Trophoblast cell (in vitro differentiated cells and primary cell): Measurements from ENCODE around the gene CHD6.

Source experiments
- DNase-seq, 2 donors: peaks; one replicate each; pipeline ENCODE4 v3.0.0-alpha.2; 2016
- H2AFZ ChIP-seq: 2 replicates; pipeline ENCODE4 v1.6.1; 2013; ENCODE audit warnings: low read length, moderate library complexity, mild to moderate bottlenecking; ENCODE audit not compliant: insufficient read depth, poor library complexity
- H2AK5ac ChIP-seq: 2 replicates; pipeline ENCODE4 v1.6.1; 2013; ENCODE audit warnings: mild to moderate bottlenecking, low read length
- H2BK120ac ChIP-seq: 2 replicates; pipeline ENCODE4 v1.6.1; 2013; ENCODE audit warnings: low read length, mild to moderate bottlenecking, moderate library complexity; ENCODE audit not compliant: insufficient read depth, poor library complexity
- H2BK12ac ChIP-seq: 2 replicates; pipeline ENCODE4 v1.6.1; 2013; ENCODE audit warnings: mild to moderate bottlenecking, low read length, moderate library complexity
- H2BK5ac ChIP-seq: 2 replicates; pipeline ENCODE4 v1.6.1; 2013; ENCODE audit warnings: low read length, low read depth, moderate library complexity, mild to moderate bottlenecking; ENCODE audit not compliant: poor library complexity
- H3K14ac ChIP-seq: 2 replicates; pipeline ENCODE4 v1.6.1; 2013; ENCODE audit warnings: mild to moderate bottlenecking, low read length
- H3K18ac ChIP-seq: 2 replicates; pipeline ENCODE4 v1.6.1; 2013; ENCODE audit warnings: mild to moderate bottlenecking, low read length
- H3K23ac ChIP-seq: 2 replicates; pipeline ENCODE4 v1.6.1; 2013; ENCODE audit warnings: low read length
- H3K27ac ChIP-seq: 2 replicates; pipeline ENCODE4 v1.5.1; 2013; ENCODE audit warnings: low read depth, mild to moderate bottlenecking, inconsistent platforms, low read length, moderate library complexity
- H3K27me3 ChIP-seq: 2 replicates; pipeline ENCODE4 v1.6.1; 2013; ENCODE audit warnings: inconsistent platforms, mild to moderate bottlenecking, low read length, moderate library complexity; ENCODE audit not compliant: insufficient read depth
- H3K36me3 ChIP-seq, 2 experiments: 1 replicate in 1 of 2; 2 replicates in 1 of 2; pipeline ENCODE4 v1.6.1; 2013; ENCODE audit warnings: low read length in 2 of 2, mild to moderate bottlenecking in 2 of 2, moderate library complexity in 1 of 2; ENCODE audit not compliant: insufficient read depth in 2 of 2, control insufficient read depth in 1 of 2
- H3K4ac ChIP-seq: 2 replicates; pipeline ENCODE4 v1.6.1; 2013; ENCODE audit warnings: low read depth, mild to moderate bottlenecking, low read length, moderate library complexity
- H3K4me1 ChIP-seq, 2 experiments: 1 replicate in 1 of 2; 2 replicates in 1 of 2; pipeline ENCODE4 v1.6.1; 2013; ENCODE audit warnings: low read length in 2 of 2, mild to moderate bottlenecking in 2 of 2, moderate library complexity in 1 of 2; ENCODE audit not compliant: insufficient read depth in 2 of 2, control insufficient read depth in 1 of 2
- H3K4me2 ChIP-seq: 2 replicates; pipeline ENCODE4 v1.6.1; 2013; ENCODE audit warnings: inconsistent platforms, mild to moderate bottlenecking, low read length, moderate library complexity
- H3K4me3 ChIP-seq: 2 replicates; pipeline ENCODE4 v1.5.1; 2013; ENCODE audit warnings: mild to moderate bottlenecking, low read depth, low read length, inconsistent platforms
- H3K79me1 ChIP-seq: one replicate; pipeline ENCODE4 v1.6.1; 2013; ENCODE audit warnings: low read length
- H3K79me2 ChIP-seq: 2 replicates; pipeline ENCODE4 v1.6.1; 2013; ENCODE audit warnings: low read length, mild to moderate bottlenecking; ENCODE audit not compliant: control insufficient read depth, insufficient read depth, poor library complexity
- H3K9ac ChIP-seq: 2 replicates; pipeline ENCODE4 v1.6.1; 2013; ENCODE audit warnings: mild to moderate bottlenecking, low read length
- H3K9me3 ChIP-seq: 2 replicates; pipeline ENCODE4 v1.6.1; 2013; ENCODE audit warnings: low read depth, mild to moderate bottlenecking, control low read depth, inconsistent platforms, low read length; ENCODE audit not compliant: insufficient read depth
- H4K12ac ChIP-seq: 2 replicates; pipeline ENCODE4 v1.6.1; 2013; ENCODE audit warnings: low read depth, mild to moderate bottlenecking, low read length, moderate library complexity
- H4K8ac ChIP-seq: 2 replicates; pipeline ENCODE4 v1.6.1; 2013; ENCODE audit warnings: low read depth, mild to moderate bottlenecking, low read length, moderate library complexity
- H4K91ac ChIP-seq: one replicate; pipeline ENCODE4 v1.6.1; 2013; ENCODE audit warnings: low read depth, mild to moderate bottlenecking, low read length, moderate library complexity
- WGBS: extraction: QIAGEN DNeasy Blood & Tissue Kit; methylation state at CpG from one replicate; pipeline ENCODE4 v1.1.7; 2013; ENCODE audit warnings: missing lambda C conversion rate; ENCODE audit not compliant: insufficient read length, insufficient coverage; ENCODE audit errors: extremely low coverage; 5-methylcytosine and 5-hydroxymethylcytosine counted together

CHD6 gene

GRCh38 chr20:41615110-41615509, 3.1 kb downstream of the CHD6 start:
- no peak overlapping the region for H3K23ac ChIP-seq
- H2BK120ac ChIP-seq: no peak overlapping the region
- peak in 1 of 2 donors; percentile 28 for DNase-seq
- H3K14ac ChIP-seq: no peak overlapping the region
- H4K91ac ChIP-seq: no peak overlapping the region
- H3K36me3 ChIP-seq: no peaks in the 10 kb centered on the region
- H3K9ac ChIP-seq: no peak overlapping the region
- H3K9me3 ChIP-seq: no peaks in the 10 kb centered on the region
- no peak overlapping the region for H3K4me3 ChIP-seq
- no peak overlapping the region for H2AFZ ChIP-seq
- H2BK12ac ChIP-seq: no peak overlapping the region
- H3K27me3 ChIP-seq: no peaks in the 10 kb centered on the region
- H2AK5ac ChIP-seq: no peak overlapping the region
- peaks cover 0 to 6% of the 10 kb centered on the region in 2 experiments for H3K4me1 ChIP-seq
- H3K4ac ChIP-seq: no peak overlapping the region
- no peak overlapping the region for H4K8ac ChIP-seq
- H3K79me2 ChIP-seq: peaks cover 9% of the 10 kb centered on the region
- H3K4me2 ChIP-seq: no peak overlapping the region
- no CpG with 5 or more reads among the region's 1 CpG for WGBS
- H3K18ac ChIP-seq: no peak overlapping the region
- H4K12ac ChIP-seq: no peak overlapping the region
- no peak overlapping the region for H3K27ac ChIP-seq
- peaks cover 5% of the 10 kb centered on the region for H3K79me1 ChIP-seq
- no peak overlapping the region for H2BK5ac ChIP-seq

DNA sequence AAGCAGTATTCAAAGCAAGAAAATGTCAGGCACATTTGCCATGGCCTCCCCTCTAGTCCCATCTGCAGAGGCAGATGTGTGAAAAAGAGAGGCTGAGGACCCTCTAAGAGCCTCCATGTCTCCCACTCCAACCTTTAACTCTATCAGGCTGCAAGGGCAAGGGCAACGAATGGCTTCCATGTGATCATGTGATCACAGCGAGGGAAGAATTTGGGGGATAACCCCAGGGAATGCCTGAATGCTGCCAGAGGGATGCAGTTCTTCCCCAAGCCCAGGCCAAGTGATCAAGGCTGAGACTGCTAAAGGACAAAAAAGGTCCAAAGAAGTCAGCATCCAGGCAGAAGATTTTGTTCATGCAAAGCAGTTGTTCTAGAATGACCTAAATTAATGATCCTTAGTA, 4.9 kb downstream of the CHD6 start:
- no peak for DNase-seq
- no peaks in the 10 kb centered on the region for H3K9me3 ChIP-seq
- H3K14ac ChIP-seq: no peak overlapping the region
- no peak overlapping the region for H2BK120ac ChIP-seq
- H3K18ac ChIP-seq: no peak overlapping the region
- no peaks in the 10 kb centered on the region for H3K36me3 ChIP-seq
- no peak overlapping the region for H2AK5ac ChIP-seq
- peaks cover 9% of the 10 kb centered on the region for H3K79me2 ChIP-seq
- no peak overlapping the region for H4K12ac ChIP-seq
- no peak overlapping the region for H3K27ac ChIP-seq
- peak overlapping the region; percentile 9 for H3K4ac ChIP-seq
- H3K27me3 ChIP-seq: no peaks in the 10 kb centered on the region
- peaks cover 0 to 4% of the 10 kb centered on the region in 2 experiments for H3K4me1 ChIP-seq
- WGBS: no CpG with 5 or more reads among the region's 2 CpGs
- H3K23ac ChIP-seq: no peak overlapping the region
- H4K8ac ChIP-seq: no peak overlapping the region
- no peak overlapping the region for H4K91ac ChIP-seq
- H2BK5ac ChIP-seq: no peak overlapping the region
- no peak overlapping the region for H3K4me3 ChIP-seq
- no peak overlapping the region for H3K4me2 ChIP-seq
- no peak overlapping the region for H2AFZ ChIP-seq
- H3K9ac ChIP-seq: no peak overlapping the region
- peaks cover 1% of the 10 kb centered on the region for H3K79me1 ChIP-seq
- no peak overlapping the region for H2BK12ac ChIP-seq

- no peak overlapping the region for H2BK120ac ChIP-seq
- no peak overlapping the region for H3K27ac ChIP-seq
- no peak overlapping the region for H2BK5ac ChIP-seq
- H3K36me3 ChIP-seq: no peaks in the 10 kb centered on the region
- no peaks in the 10 kb centered on the region for H3K9me3 ChIP-seq
- no peak overlapping the region for H3K4me3 ChIP-seq
- DNase-seq: no peak
- no CpG with 5 or more reads among the region's 3 CpGs for WGBS
- H3K23ac ChIP-seq: no peak overlapping the region
- no peak overlapping the region for H2AFZ ChIP-seq
- H3K4me1 ChIP-seq: peaks cover 0 to 2% of the 10 kb centered on the region in 2 experiments
- H3K4me2 ChIP-seq: no peak overlapping the region
- no peak overlapping the region for H4K91ac ChIP-seq
- H3K4ac ChIP-seq: peak overlapping the region; percentile 86
- H3K14ac ChIP-seq: no peak overlapping the region
- no peaks in the 10 kb centered on the region for H3K27me3 ChIP-seq
- H4K12ac ChIP-seq: no peak overlapping the region
- H2AK5ac ChIP-seq: no peak overlapping the region
- H3K9ac ChIP-seq: no peak overlapping the region
- no peaks in the 10 kb centered on the region for H3K79me1 ChIP-seq
- peaks cover 2% of the 10 kb centered on the region for H3K79me2 ChIP-seq
- H2BK12ac ChIP-seq: no peak overlapping the region
- H4K8ac ChIP-seq: no peak overlapping the region
- no peak overlapping the region for H3K18ac ChIP-seq
Observed at GRCh38 chr20:41609474-41609873, 8.7 kb downstream of the CHD6 start.

DNA sequence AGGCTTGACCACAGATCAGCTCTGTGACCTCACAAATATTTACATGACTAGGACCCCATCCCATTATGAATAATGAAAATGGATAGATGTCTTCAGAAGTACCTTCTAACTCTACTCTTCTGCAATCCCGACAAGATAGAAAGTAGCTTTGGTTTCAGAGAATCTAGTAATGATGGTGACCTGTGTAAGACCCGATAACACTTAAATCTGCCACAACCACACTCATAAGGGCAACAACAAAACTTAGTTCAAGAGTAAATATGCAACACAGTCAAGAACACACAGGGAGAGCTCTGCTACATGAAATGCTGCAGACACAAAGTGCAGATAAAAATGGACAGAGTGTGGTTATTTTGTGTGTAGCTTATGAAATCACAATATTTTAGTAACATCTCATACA, 9.6 kb downstream of the CHD6 start:
- no CpG with 5 or more reads among the region's 2 CpGs for WGBS
- Histone ChIP-seq H4K8ac (no peak overlapping the region), H2BK120ac (no peak overlapping the region), H3K79me1 (no peaks in the 10 kb centered on the region), H2BK5ac (no peak overlapping the region), H3K14ac (no peak overlapping the region), H3K18ac (no peak overlapping the region), H3K4ac (peak overlapping the region; percentile 80), H3K27ac (no peak overlapping the region), H3K36me3 (no peaks in the 10 kb centered on the region), H4K12ac (no peak overlapping the region), H2AK5ac (no peak overlapping the region), H2BK12ac (no peak overlapping the region), H4K91ac (no peak overlapping the region), H3K4me1 (peaks cover 0 to 2% of the 10 kb centered on the region in 2 experiments), H3K9ac (no peak overlapping the region), H3K4me2 (no peak overlapping the region), H3K9me3 (no peaks in the 10 kb centered on the region), H2AFZ (no peak overlapping the region), H3K27me3 (no peaks in the 10 kb centered on the region), H3K79me2 (peaks cover 3% of the 10 kb centered on the region), H3K4me3 (no peak overlapping the region), H3K23ac (no peak overlapping the region)
- DNase-seq: no peak
